Inflammatory macrophage (primary cell): ENCODE measurements around the gene HOXB2.

ENCODE experiments used
- DNase-seq, 2 donors: peaks; one replicate each; pipeline ENCODE4 v3.0.0-alpha.2; 2020 to 2022

HOXB2 gene

GRCh38 chr17:48551596-48552465 lies 6.9 kb upstream of the HOXB2 start:
- DNase-seq = no peak

- DNase-seq = no peak
These were observed 6.3 kb upstream of the HOXB2 start for GRCh38 chr17:48551214-48551555.

DNA sequence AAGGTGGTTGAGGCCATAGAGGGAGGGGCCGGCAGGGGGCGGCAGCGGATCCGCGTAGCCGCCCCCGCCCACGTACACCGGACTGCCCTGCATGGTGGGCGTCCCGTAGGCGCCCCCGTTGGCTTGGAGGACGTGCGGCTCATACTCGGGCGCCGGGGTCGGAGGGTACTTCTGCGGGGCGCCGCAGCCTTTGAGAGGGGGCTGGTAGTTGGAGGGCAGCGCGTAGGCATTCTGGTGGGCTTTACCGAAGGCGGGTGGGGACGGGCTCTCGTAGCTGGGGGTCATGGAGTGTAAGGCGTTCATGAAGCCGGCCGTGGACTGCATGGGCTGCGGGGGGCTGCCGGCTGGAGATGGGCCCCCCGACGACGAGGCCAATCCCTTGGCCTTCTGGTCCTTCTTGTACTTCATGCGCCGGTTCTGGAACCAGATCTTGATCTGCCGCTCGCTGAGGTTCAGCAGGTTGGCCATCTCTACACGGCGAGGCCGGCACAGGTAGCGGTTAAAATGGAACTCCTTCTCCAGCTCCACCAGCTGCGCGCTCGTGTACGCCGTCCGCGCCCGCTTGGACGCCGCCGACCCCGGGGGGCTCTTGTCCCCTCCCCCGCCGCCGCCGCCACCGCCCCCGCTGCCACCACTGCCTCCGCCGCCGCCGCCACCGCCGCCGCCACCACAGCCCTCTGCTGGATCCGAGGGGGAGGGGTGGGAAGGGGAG lies 5.7 kb upstream of the HOXB2 start:
- DNase-seq = no peak

- DNase-seq = no peak
These were observed 5.1 kb upstream of the HOXB2 start for GRCh38 chr17:48549914-48550501.

- no peak for DNase-seq
These were observed 4.3 kb upstream of the HOXB2 start for GRCh38 chr17:48549281-48549630.

DNA sequence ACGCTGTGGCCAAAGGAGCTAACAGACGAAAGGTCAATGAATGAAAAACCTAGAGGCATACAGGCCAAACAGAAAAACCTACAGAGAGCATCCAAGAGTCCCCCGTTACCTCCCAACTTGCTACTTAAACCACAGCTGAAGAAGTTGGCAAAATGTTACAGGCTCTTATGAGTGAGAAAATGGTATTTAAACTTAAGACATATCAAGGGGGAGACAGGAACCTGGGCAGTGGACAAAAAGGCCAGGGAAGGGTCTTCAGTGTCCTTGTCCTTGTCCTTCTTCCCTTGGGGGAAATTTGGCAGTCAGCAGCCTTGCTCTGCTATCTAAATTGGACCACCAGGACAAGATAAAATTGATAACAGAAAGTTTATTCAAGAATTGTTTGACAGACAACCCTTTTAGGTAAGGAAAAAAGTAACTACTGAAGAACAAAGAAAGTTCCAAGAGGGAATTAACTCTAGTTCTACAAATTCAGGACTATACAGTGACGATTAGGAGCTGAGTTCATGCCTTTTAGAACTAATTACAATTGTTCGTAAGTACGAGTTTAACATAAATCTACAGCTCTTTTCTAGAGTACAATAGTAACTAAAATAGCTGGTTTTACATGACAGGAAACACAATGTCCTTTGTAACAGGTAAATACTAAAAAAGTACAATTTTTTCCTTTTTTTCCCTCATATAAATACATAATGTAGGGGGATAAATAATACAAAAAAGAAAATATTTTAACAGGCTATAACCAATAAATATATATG lies 3.8 kb upstream of the HOXB2 start:
- DNase-seq = no peak

DNA sequence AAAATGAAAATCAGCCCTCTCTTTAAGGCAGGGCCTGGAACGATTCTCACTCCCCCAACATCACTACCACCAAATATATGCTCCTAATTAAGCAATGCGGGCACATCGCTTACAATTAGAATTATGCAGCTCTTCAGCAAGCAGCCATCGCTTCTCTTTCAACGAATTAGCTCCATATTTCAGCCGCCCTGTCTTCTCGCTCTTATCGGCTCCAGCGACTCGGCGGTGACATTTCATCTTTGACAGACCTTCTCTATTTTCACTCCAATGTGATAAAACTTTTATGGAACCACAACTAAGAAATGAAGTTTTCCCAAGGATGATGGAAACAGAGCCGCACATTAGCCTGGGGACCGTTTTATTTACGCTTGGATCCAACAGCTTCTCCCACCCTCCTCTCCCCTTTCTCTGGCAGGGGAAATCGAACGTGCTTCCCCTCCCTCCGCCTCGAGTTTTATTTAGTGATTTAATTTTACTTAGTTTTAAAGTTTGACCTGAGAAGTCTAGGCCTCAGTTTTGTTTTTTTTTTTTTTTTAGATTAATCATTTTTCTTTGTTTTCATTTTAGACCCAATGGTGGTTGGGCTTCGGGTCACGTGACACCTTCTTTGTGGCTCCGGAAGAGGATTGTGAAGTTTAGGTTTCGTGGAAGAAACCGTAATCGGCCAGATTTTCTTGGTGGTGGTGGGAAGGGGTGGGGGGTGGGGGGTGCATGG lies 3.1 kb upstream of the HOXB2 start:
- peak in 1 of 2 donors; percentile 13 for DNase-seq

GRCh38 chr17:48546924-48547807 lies 2.3 kb upstream of the HOXB2 start:
- DNase-seq = no peak

DNA sequence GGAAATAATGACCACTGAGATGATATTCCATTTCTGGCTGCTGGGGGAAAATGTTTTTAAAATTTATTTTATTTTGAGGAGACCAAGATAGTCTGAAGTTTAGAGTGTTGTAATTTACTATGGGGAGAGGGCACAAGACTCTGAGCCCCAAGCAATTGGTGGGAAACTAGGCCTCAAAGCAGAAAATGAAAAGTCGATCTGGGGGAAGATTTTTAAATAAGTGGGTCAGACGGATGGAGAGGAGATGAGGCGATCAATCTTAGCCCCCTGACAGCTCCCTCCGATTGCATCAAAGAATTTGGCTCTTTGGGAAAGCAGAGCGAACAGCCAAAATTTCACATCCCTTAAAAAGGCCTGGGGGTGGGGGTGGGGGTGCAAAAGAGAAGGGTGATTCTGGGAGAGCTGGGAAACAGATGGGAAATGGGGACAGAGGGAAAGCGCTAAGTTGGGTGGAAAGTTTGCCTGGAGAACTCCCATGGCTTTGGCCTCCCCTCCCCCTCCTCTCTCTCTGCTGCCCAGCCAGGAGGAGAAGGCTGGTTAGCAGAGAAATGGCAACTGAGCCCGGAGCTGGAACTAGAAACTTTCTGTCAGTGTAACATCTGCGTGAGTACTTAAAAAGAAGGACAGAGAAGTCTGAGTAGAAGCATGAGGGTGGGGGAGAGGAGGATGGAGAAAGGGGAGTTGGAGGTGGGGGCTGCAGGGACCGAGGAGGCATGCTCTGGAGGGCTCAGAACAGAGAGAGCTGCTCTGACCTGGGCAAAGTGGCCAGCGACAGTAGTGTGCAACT lies 1.4 kb upstream of the HOXB2 start:
- no peak for DNase-seq

DNA sequence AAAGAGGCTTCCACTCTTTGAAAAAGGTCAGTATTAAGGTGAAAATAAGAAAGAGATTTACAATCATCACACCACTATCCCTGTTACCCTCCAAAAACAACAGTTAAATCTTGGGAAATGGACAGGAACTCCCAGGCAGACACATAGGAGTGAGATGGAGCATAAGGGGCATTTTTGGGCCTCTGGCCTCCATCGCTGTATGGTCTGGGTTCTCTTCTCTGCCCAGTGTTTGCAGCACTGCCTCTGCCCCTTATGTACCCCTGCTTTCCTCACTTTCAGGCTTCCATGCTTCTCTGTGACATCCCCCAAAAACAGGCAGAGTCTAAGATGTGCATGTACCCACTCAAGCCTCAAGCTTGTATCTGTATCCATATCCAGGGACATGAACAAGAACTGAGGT lies 630 bp upstream of the HOXB2 start:
- DNase-seq = no peak

DNA sequence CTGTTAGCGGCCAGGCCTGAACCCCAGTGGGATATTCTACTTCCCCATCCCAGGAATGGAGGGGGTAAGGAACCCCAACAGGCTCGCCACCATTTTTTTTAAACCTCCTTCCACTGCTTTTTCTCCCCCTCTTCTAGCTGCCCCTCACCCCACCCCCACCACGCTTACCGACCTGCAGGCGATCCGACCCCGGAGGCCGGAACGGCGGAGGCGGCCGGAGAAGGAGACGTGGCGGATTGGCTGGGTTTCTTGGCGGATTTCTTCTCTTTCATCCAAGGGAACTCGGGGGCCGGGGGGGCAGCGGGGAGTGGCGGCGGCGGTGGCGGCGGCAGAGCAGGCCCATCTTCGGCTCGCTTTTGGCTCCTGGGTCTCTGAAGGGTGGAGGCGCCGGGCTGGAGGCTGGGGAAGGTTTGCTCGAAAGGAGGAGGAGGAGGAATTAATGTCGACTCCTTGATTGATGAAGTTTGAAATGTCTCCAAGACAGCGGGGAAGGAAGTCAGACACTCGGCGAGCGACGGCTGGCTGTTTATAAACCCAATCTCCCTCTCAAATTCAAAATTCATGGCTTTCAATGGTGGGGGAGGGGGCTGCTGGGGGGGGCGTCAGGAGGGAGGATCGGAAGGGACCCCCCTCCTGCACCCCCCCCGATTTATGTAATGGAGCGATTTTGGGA lies 424 bp downstream of the HOXB2 start:
- DNase-seq = peak in 1 of 2 donors; percentile 26

DNA sequence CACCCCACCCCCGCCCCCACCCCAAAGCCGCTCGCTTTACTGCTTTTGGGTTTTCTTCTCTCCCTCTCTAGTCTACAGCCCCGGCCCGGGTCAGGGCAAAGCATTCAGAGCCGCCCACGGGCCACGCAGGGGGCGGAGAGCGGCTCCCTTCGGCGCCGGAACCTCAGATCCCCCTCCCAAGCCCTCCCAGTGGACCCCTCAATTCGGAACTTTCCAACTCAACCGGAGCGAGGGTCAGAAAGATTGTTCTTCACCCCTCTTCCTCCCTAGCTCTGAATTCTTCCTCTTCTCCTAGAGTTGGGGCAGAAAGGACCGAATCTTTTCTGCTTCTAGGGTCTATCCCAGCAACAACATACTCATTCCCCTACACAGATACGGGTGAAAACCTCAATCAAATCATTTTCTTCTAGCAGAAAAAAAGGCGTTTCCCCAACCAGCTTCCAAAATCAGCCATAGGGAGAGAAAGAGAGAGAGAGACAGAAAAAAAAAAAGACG lies 1.0 kb downstream of the HOXB2 start:
- no peak for DNase-seq

- peak; percentile 25 to 29 for DNase-seq
These were observed 1.6 kb downstream of the HOXB2 start for GRCh38 chr17:48543107-48543853.

GRCh38 chr17:48542698-48543106 lies 2.2 kb downstream of the HOXB2 start:
- DNase-seq = no peak

DNA sequence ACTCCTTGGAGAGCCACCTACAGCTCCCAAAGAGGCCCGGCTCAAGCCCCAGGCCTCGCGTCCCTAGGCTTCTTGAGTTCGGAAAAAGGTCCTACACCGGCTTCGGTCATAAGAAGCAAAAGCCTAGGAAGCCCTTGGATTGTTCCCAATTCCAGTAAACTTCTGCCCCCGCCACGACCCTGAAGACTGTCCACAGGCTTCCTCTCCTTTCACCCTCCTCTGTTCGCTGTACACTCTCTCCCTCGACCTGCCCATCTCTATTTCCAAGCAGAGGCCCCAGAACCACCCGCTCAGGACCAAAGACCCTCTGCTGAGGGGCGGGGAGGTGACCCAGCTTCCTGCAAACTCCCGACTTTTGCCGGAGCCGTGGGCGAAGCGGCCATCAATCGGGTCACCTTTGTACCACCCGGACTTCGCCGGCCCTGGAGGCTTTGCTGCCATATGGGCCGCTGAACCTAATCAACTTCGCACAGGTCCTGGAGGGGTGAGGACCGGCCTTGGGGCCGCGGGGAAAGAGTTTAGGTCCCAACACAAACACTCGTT lies 2.7 kb downstream of the HOXB2 start:
- DNase-seq = no peak

DNA sequence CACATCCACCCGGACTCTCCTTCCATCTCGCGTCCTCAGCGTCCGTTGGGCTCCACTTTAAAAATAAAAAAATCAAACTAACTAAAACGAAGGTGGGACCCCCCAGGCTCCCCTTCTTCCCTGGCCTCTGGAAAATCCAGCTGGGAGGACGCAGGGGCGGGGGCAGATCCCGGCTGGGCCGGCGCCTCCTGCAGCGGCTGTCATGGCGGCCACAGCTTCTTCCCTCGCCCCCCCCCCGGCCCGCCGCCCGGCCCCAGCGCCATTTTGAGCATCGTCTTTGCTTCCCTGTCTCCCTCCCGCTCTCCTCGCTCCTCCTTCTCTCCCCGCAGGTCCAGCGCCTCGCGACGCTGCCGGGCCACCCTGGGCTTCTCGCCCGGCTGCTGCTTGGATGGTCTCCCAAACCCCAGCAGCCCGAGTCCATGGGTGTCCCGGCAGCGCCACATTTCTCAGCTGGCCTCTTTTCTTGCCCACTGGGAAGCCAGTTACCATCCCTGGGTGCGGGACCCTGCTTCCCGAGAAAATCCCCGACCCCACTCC lies 3.3 kb downstream of the HOXB2 start:
- DNase-seq = no peak

DNA sequence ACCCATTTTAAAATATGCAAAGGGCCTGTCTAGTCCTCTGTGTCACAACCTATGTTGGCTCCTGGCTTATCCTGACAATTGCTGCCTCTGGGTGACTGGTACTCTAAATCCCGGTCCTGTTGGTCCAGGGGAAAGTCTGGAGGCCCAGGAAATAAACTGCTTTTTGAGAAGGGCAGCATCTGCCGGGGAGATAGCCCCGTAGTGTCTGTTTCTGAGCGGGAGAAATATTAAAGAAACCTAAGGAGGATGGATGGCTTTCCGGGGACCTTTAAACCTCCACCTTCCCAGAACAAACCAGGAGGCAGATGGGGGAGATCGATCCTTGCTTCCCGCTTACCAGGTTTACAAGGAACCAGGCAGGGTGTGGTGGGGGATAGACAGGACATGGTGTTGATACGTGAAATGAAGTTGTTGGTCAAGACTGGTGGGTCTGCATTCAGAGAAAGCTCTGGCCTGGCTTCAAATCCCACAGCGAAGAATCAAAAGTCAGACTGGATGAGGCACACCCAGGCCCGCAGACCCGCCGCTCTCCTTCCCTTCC lies 3.8 kb downstream of the HOXB2 start:
- no peak for DNase-seq

DNA sequence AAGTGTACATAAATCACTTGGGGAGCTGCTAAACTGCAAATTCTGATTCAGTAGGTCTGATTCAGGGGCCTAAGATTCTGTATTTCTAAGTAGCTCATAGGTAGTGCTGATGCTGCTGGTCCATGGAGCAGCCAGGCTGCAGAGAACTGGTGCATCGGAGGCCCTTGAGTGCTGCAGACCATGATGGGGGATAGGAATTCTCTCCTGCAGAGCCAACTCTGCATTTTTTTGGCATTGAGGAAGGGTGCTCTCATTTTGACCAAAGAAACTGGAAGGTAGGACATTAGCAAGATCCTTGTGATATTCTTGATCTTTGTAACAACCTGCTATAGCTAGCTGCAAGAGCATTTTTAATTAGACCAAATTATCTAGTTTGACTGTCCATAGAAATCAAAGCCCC lies 4.7 kb downstream of the HOXB2 start:
- DNase-seq = no peak
